T-cell (primary cell): Measurements from ENCODE around the gene AIP. TPM values are rescaled to one million over a fixed set of nuclear protein-coding genes. Genes with fewer than 3 reads are reported as not detected.

ENCODE experiments used
- ATAC-seq, 4 experiments: fragments of 200-7000 bp in 3 of 4; fragments of 150-1000 bp in 1 of 4; cut with Tn5 transposase; replicated peaks in 1 of 4; 1 replicate in 3 of 4; 2 replicates in 1 of 4; pipeline ENCODE4 v1.10.0; 2021; ENCODE audit warnings: moderate library complexity in 3 of 4, mild to moderate bottlenecking in 2 of 4, moderate number of reproducible peaks in 1 of 4
- CTCF ChIA-PET, 2 donors: fragments of 300-600 bp; sonication (Branson Sonifier 250); formaldehyde crosslinking; loops; one replicate each; lab custom pipeline; 2022; ENCODE audit warnings: antibody characterized with exemption in 2 of 2; lab: Charles Lee
- POLR2A ChIA-PET, 2 donors: fragments of 300-600 bp; sonication (Branson Sonifier 250); formaldehyde crosslinking; loops; one replicate each; lab custom pipeline; 2022; ENCODE audit warnings: antibody characterized with exemption in 2 of 2; lab: Charles Lee
- DNase-seq, 35 experiments: peaks; one replicate each; pipeline versions ENCODE4 v3.0.0 to v3.0.0-alpha.2; 2013 to 2023
- H3K27ac ChIP-seq: one replicate; pipeline ENCODE4 v1.5.1; 2013; ENCODE audit warnings: low read length
- H3K27me3 ChIP-seq, 2 experiments: replicated peaks in 1 of 2; 1 replicate in 1 of 2; 2 replicates in 1 of 2; pipeline versions ENCODE4 v1.6.1 to v1.7.0; 2013; ENCODE audit warnings: low read length in 1 of 2, mixed read lengths in 1 of 2; ENCODE audit not compliant: control insufficient read depth in 2 of 2, insufficient read depth in 2 of 2; ENCODE audit errors: extremely low read depth in 1 of 2
- H3K36me3 ChIP-seq, 2 donors: 1 replicate in 1 of 2; 2 replicates in 1 of 2; pipeline versions ENCODE4 v1.6.1 to v1.7.0; 2013; ENCODE audit warnings: low read length in 1 of 2; ENCODE audit not compliant: control insufficient read depth in 2 of 2, insufficient read depth in 1 of 2; ENCODE audit errors: extremely low read depth in 1 of 2
- H3K4me1 ChIP-seq, 2 experiments: 1 replicate in 1 of 2; 2 replicates in 1 of 2; pipeline versions ENCODE4 v1.6.1 to v1.7.0; 2013; ENCODE audit warnings: low read length in 2 of 2, mixed read lengths in 1 of 2; ENCODE audit not compliant: insufficient read depth in 2 of 2, control insufficient read depth in 1 of 2; ENCODE audit errors: extremely low read depth in 1 of 2
- H3K4me3 ChIP-seq, 2 donors: 1 replicate in 1 of 2; 2 replicates in 1 of 2; pipeline versions ENCODE4 v1.5.1 to v1.7.0; 2013; ENCODE audit warnings: mild to moderate bottlenecking in 2 of 2, low read length in 1 of 2, moderate library complexity in 1 of 2; ENCODE audit not compliant: control insufficient read depth in 1 of 2; ENCODE audit errors: extremely low read depth in 1 of 2
- H3K9me3 ChIP-seq: 2 replicates; pipeline ENCODE4 v1.7.0; 2013
- H3K27ac Mint-ChIP-seq, 2 donors: one replicate each; pipeline ENCODE4 v1.8.0; 2020 to 2021; ENCODE audit warnings: mild to moderate bottlenecking in 2 of 2, mixed read lengths in 2 of 2
- H3K27me3 Mint-ChIP-seq, 2 donors: one replicate each; pipeline ENCODE4 v1.8.0; 2021 to 2022; ENCODE audit warnings: mixed read lengths in 2 of 2
- H3K36me3 Mint-ChIP-seq: one replicate; pipeline ENCODE4 v1.8.0; 2021; ENCODE audit warnings: mixed read lengths
- H3K4me1 Mint-ChIP-seq, 3 donors: one replicate each; pipeline ENCODE4 v1.8.0; 2020 to 2022; ENCODE audit warnings: mixed read lengths in 3 of 3, mild to moderate bottlenecking in 1 of 3
- H3K4me3 Mint-ChIP-seq, 3 donors: one replicate each; pipeline ENCODE4 v1.8.0; 2020 to 2022; ENCODE audit warnings: mild to moderate bottlenecking in 3 of 3, mixed read lengths in 3 of 3, moderate library complexity in 3 of 3
- H3K9me3 Mint-ChIP-seq, 3 donors: one replicate each; pipeline ENCODE4 v1.8.0; 2020 to 2022; ENCODE audit warnings: mixed read lengths in 3 of 3
- WGBS: methylation state at CpG from one replicate; pipeline ENCODE4 v1.1.5; 2013; ENCODE audit warnings: missing lambda C conversion rate; ENCODE audit not compliant: insufficient coverage; 5-methylcytosine and 5-hydroxymethylcytosine counted together
- total RNA-seq, 35 experiments: library from RNA in 6 of 35; stranded (reverse) in 6 of 35; fragments of 120-200 nt in 1 of 35; gene quantifications; one replicate each; pipeline versions ENCODE4 v1.2.1 to v1.2.4 and lab custom pipeline; 2013 to 2026

Gene AIP
- total RNA-seq, 5 donors from 2014 or later (not counting 1 experiment from before 2014, with no cell fraction given) = 114 to 168 (median 154) TPM

DNA sequence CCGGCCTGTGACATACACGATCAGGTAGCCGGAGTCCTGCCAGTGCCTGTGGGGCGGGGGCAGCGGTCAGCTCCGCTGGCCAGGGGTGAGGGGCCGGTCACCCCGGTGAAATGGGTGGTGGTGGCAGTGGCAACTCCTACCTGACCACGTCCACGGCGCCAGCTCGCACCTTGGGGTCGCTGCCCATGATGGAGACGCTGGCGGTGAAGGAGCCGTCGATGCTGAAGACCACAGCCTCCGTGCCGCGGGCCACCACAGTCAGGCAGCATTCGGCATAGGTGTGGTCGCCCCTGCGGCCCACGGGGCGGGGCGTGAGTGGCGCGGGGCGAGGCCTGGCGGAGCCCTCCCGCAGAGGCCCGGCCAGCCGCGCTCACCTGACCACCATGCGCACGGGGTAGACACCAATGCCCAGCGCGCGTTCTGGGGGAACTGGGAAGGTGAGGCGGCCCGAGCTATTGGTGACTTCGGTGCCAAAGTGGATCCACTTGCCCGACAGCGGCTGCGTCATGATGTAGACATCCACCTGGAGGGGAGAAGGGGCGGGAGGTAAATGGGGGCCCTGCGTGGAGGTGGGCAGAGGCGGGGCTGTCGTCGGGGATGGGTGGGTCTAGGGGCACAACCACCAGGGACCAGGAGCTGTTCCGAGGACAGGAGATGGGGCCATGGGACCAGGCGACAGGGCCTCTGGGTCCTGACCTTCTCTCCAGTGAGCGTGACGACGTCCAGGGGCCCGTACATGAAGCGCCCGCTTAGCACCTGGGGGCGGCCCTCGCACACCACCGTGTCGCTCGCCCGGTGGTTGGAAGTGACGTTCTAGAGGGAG, 10.9 kb downstream of the AIP start:
- peaks cover 47 to 98% of the 10 kb centered on the region in 2 donors for H3K36me3 ChIP-seq
- ChIA-PET CTCF (no interaction called here), POLR2A (no interaction called here)
- no peaks in the 10 kb centered on the region for H3K9me3 ChIP-seq
- ATAC-seq (no peak), DNase-seq (no peak)
- Mint-ChIP-seq H3K27ac (no peak overlapping the region), H3K36me3 (peaks cover 9% of the 10 kb centered on the region), H3K27me3 (no peaks in the 10 kb centered on the region), H3K4me3 (no peak overlapping the region), H3K4me1 (peaks cover 6 to 8% (median 7%) of the 10 kb centered on the region in 3 donors), H3K9me3 (no peaks in the 10 kb centered on the region)
- no peak overlapping the region for H3K4me3 ChIP-seq
- no peaks in the 10 kb centered on the region for H3K27me3 ChIP-seq
- WGBS = 95% methylated on average over 51 of the region's 65 CpGs
- peaks cover 0 to 23% of the 10 kb centered on the region in 2 experiments for H3K4me1 ChIP-seq
- no peak overlapping the region for H3K27ac ChIP-seq

DNA sequence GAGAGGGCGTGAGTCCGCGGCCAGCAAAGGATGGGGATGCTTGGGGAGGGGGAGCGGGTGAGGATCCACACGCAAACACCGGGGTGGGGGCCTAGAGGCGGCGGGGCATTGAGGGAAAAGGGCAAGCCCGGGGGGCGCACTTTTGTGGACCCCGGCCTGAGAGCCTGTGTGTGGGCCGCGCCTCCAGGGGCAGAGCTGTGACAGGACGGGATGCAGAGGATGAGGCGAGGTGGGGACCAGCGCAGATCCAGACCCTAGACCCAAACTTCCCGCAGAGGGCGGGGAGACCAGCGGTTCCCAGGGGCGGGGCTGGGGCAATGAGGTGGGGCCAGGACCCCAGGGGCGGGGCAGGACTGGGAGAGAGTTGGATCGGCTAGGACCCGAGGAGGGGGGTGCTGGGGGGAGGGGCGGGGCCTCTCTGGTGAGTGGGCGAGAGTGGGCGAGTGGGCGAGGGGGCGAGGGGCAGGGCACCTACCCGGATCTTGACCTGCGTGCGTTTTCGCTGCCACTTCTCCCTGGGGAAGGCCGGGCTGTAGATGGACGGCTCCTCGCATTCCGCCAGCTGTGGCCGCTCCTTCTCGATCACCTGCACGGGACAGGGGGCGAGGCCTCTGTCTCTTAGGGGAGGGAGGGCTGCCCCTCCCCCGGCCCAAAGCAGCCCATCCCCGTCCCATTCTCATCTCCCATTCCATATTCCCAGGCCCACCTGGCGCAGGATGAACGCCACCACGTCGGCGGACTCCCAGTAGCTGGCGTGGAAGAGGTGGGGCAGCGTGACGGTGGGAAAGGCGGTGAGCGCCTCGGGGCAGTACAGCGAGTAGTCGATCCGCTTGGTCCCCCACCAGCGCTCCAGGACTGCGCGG, 11.8 kb downstream of the AIP start:
- no peak for ATAC-seq

DNA sequence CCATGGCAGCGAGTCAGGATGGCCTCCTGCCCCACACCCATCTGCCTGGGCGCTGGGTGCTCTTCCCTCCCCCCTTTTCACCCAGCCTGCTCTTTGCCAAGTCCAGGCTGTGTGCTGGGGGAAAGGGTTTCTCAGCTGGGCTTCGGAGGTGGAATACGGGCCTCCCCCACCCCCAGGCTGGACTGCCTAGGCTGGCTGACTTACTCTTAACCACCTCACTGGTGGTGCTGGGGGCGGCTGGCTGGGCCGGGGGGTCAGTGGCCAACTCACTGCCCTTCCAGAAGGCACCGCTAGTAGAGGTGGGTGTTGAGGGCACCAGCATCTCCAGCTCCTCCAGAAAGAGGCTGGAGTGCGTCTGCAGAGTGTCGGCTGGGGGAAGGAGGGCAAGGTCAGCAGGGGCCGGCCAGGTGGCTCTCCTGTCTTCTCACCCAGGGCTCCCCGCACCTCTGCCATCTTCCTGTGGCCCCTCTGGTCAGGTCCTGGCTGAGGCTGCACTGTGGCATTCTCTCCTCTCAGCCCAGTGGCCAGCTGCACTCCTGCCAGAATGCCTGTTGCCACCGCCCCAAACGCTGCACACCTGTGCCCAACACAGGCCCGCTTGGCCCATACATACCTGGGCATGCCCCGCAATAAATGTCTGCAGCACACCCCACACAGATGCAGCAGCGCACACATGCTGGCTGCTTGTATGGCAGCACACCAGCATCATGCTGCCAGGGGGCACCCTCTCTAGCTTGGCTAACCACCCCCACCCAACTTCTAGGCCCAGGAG, 12.6 kb downstream of the AIP start:
- Histone ChIP-seq H3K9me3 (no peaks in the 10 kb centered on the region), H3K27ac (no peak overlapping the region), H3K4me1 (peaks cover 0 to 14% of the 10 kb centered on the region in 2 experiments), H3K4me3 (no peak overlapping the region), H3K27me3 (no peaks in the 10 kb centered on the region), H3K36me3 (peaks cover 42 to 94% of the 10 kb centered on the region in 2 donors)
- Mint-ChIP-seq H3K9me3 (no peaks in the 10 kb centered on the region), H3K4me3 (no peak overlapping the region), H3K4me1 (peaks cover 0 to under 1% (median 0%) of the 10 kb centered on the region in 3 donors), H3K27me3 (no peaks in the 10 kb centered on the region), H3K36me3 (peaks cover 8% of the 10 kb centered on the region), H3K27ac (no peak overlapping the region)
- ChIA-PET CTCF (no interaction called here), POLR2A (interaction anchor here in 1 of 2 donors (0.6 kb wide), 1 partner anchor 401 kb away, joined by 3 read pairs; no protein-coding TSS in a partner anchor)
- DNase-seq (no peak), ATAC-seq (no peak)
- 90% methylated on average over 9 of the region's 16 CpGs for WGBS

More for the DNA sequence above, 11.8 kb downstream of the AIP start:
- Histone ChIP-seq H3K4me3 (no peak overlapping the region), H3K9me3 (no peaks in the 10 kb centered on the region), H3K4me1 (peaks cover 0 to 16% of the 10 kb centered on the region in 2 experiments), H3K36me3 (peaks cover 45 to 94% of the 10 kb centered on the region in 2 donors), H3K27ac (no peak overlapping the region), H3K27me3 (no peaks in the 10 kb centered on the region)
- Mint-ChIP-seq H3K36me3 (peaks cover 9% of the 10 kb centered on the region), H3K4me3 (no peak overlapping the region), H3K4me1 (peaks cover 3 to 4% (median 4%) of the 10 kb centered on the region in 3 donors), H3K9me3 (no peaks in the 10 kb centered on the region), H3K27ac (no peak overlapping the region), H3K27me3 (no peaks in the 10 kb centered on the region)
- CTCF ChIA-PET = no interaction called here
- no peak for DNase-seq
- WGBS = 94% methylated on average over 31 of the region's 59 CpGs
- POLR2A ChIA-PET = interaction anchor here in 1 of 2 donors (0.6 kb wide), 1 partner anchor 400 kb away, joined by 3 read pairs; no protein-coding TSS in a partner anchor

DNA sequence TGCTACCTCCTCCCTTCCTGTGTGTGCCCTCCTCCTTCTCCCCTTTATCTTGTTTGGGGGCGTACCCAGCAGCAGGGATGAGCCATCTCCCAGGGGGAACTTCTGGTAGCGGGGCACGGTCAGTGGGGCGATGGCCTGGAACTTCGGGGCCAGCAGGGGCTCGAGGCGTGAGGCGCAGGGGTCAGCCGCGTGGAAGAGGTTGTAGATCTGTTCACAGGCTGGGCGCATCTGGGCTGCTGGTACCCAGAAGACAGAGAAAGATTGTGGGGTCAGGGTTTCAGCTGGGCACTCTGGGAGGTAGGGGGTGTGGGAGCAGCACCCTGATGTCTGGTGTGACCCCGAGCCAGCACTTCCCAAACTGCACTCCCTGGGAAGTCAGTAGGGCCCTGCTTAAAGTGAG, 13.3 kb downstream of the AIP start:
- no peaks in the 10 kb centered on the region for H3K27me3 Mint-ChIP-seq
- ATAC-seq (no peak), DNase-seq (no peak)
- no peak overlapping the region for H3K27ac Mint-ChIP-seq
- ChIA-PET CTCF (no interaction called here), POLR2A (no interaction called here)
- H3K9me3 ChIP-seq = no peaks in the 10 kb centered on the region
- H3K36me3 ChIP-seq = peaks cover 38 to 94% of the 10 kb centered on the region in 2 donors
- peaks cover 7% of the 10 kb centered on the region in 3 donors for H3K4me1 Mint-ChIP-seq
- no peak overlapping the region for H3K27ac ChIP-seq
- no peaks in the 10 kb centered on the region for H3K27me3 ChIP-seq
- no peaks in the 10 kb centered on the region for H3K9me3 Mint-ChIP-seq
- no peak overlapping the region for H3K4me3 ChIP-seq
- H3K4me1 ChIP-seq = peaks cover 2 to 14% of the 10 kb centered on the region in 2 experiments
- no peak overlapping the region for H3K4me3 Mint-ChIP-seq
- 96% methylated on average over 11 of the region's 12 CpGs for WGBS
- peaks cover 15% of the 10 kb centered on the region for H3K36me3 Mint-ChIP-seq

DNA sequence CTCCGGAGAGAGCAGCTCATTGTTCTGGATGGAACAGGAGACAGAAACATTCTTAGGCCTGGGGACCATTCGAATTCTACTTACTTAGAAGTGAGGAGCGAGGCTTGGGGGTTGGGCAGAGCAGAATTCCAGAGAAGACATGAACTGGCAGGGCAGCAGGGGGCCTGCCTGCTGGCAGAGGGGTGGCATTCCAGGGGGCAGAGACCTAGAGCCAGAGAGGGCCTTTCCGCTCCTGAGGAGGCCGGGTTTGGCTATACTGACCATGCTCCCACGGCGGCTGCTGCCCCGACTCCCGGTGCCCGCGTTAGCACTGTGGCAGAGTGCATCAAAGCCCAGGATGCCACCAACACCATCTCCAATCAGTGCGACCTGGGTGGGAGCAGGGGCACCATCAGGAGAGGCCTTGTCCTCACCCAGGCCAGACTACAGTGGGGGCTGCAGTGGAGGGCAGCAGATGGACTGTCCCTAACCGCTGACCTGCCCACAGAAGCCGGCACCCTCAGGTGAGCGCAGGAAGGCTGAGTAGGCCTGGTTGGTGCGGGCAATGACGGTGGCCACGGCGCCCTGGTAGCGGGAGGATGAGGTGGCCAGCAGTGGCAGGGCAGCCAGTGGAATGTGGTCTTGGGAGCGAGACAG, 14.9 kb downstream of the AIP start:
- H3K4me1 ChIP-seq = peaks cover 2 to 18% of the 10 kb centered on the region in 2 experiments
- H3K4me3 ChIP-seq = no peak overlapping the region
- H3K4me3 Mint-ChIP-seq = no peak overlapping the region
- WGBS = 95% methylated on average over 18 of the region's 21 CpGs
- ATAC-seq (no peak), DNase-seq (no peak)
- peaks cover 18% of the 10 kb centered on the region for H3K36me3 Mint-ChIP-seq
- H3K27me3 Mint-ChIP-seq = no peaks in the 10 kb centered on the region
- H3K4me1 Mint-ChIP-seq = peaks cover 11 to 14% (median 13%) of the 10 kb centered on the region in 3 donors
- H3K9me3 Mint-ChIP-seq = no peaks in the 10 kb centered on the region
- peak overlapping the region in 1 of 2 donors; percentile 27 for H3K27ac Mint-ChIP-seq
- CTCF ChIA-PET = no interaction called here
- no peaks in the 10 kb centered on the region for H3K27me3 ChIP-seq
- POLR2A ChIA-PET = no interaction called here
- no peaks in the 10 kb centered on the region for H3K9me3 ChIP-seq
- no peak overlapping the region for H3K27ac ChIP-seq
- H3K36me3 ChIP-seq = peaks cover 39 to 94% of the 10 kb centered on the region in 2 donors
